Activated B cell treated with CpG ODN at 0.5 μM for 24 hours (primary cell): Measurements from ENCODE around the gene SLC15A3. TPM values are rescaled to one million over a fixed set of nuclear protein-coding genes. Genes with fewer than 3 reads are reported as not detected.

Experiments
- ATAC-seq: fragments of 200-7000 bp; cut with Tn5 transposase; one replicate; pipeline ENCODE4 v1.10.0; 2021; ENCODE audit warnings: low read depth, mild to moderate bottlenecking, moderate library complexity
- CTCF ChIA-PET: fragments of 350-600 bp; sonication (Branson Sonifier 250); formaldehyde crosslinking; loops from one replicate; lab custom pipeline; 2021; ENCODE audit warnings: antibody characterized with exemption; lab: Charles Lee
- POLR2A ChIA-PET: fragments of 350-600 bp; sonication (Branson Sonifier 250); formaldehyde crosslinking; loops from one replicate; lab custom pipeline; 2021; ENCODE audit warnings: antibody characterized with exemption; lab: Charles Lee
- DNase-seq: peaks from one replicate; pipeline ENCODE4 v3.0.0; 2022
- H3K27ac Mint-ChIP-seq: one replicate; pipeline ENCODE4 v1.8.0; 2020; ENCODE audit warnings: mixed read lengths
- H3K27me3 Mint-ChIP-seq: one replicate; pipeline ENCODE4 v1.8.0; 2021; ENCODE audit warnings: mixed read lengths
- H3K36me3 Mint-ChIP-seq: one replicate; pipeline ENCODE4 v1.8.0; 2021; ENCODE audit warnings: low read depth, mixed read lengths
- H3K4me1 Mint-ChIP-seq: one replicate; pipeline ENCODE4 v1.8.0; 2021; ENCODE audit warnings: mixed read lengths
- H3K4me3 Mint-ChIP-seq: one replicate; pipeline ENCODE4 v1.8.0; 2020; ENCODE audit warnings: mild to moderate bottlenecking, mixed read lengths
- H3K9me3 Mint-ChIP-seq: one replicate; pipeline ENCODE4 v1.8.0; 2020; ENCODE audit warnings: mixed read lengths
- intact Hi-C: fragments of 100-400 bp; cut with micrococcal nuclease; formaldehyde crosslinking; loops from one replicate; pipeline ENCODE4 v1.15.1; 2024
- total RNA-seq: library from RNA; stranded (reverse); gene quantifications from 2 replicates; pipeline ENCODE4 v1.2.3, GENCODE V29; 2022
- TF ChIP-seq, protein P1 (sequence below): fragments of 200-600 bp; IDR thresholded peaks from one replicate; pipeline ENCODE4 v1.8.0; 2022; ENCODE audit warnings: antibody characterized with exemption, mild to moderate bottlenecking

Gene SLC15A3
- total RNA-seq, 1 donor from 2014 or later, result 76.4 TPM

DNA sequence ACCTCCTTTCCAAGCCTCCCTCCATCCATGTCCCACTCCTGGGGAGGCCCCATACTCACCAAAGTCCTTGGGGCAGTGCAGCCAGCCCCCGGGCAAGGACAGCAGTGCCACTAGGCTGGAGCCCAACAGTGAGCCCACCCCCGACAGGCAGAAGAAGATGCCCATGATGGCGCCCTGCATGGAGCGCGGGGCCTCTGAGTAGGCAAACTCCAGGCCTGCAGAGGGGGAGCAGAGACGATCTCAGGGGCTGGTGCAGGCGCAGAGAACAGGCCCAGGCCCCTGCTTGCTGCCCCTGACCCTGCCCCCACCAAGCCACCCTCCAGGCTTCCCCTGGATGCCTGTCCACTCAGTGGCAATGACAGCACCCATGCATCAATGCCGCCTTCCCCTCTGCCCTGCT, 14.2 kb downstream of the SLC15A3 start:
- TF ChIP-seq, protein P1, sequence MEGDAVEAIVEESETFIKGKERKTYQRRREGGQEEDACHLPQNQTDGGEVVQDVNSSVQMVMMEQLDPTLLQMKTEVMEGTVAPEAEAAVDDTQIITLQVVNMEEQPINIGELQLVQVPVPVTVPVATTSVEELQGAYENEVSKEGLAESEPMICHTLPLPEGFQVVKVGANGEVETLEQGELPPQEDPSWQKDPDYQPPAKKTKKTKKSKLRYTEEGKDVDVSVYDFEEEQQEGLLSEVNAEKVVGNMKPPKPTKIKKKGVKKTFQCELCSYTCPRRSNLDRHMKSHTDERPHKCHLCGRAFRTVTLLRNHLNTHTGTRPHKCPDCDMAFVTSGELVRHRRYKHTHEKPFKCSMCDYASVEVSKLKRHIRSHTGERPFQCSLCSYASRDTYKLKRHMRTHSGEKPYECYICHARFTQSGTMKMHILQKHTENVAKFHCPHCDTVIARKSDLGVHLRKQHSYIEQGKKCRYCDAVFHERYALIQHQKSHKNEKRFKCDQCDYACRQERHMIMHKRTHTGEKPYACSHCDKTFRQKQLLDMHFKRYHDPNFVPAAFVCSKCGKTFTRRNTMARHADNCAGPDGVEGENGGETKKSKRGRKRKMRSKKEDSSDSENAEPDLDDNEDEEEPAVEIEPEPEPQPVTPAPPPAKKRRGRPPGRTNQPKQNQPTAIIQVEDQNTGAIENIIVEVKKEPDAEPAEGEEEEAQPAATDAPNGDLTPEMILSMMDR, result no peak
- ATAC-seq (no peak), DNase-seq (no peak)
- Mint-ChIP-seq H3K27ac (peak overlapping the region; percentile 30), H3K27me3 (no peaks in the 10 kb centered on the region), H3K9me3 (no peaks in the 10 kb centered on the region), H3K36me3 (peaks cover 57% of the 10 kb centered on the region), H3K4me3 (no peak overlapping the region), H3K4me1 (peaks cover 31% of the 10 kb centered on the region)
- intact Hi-C loops, result no loop called here
- ChIA-PET POLR2A (no interaction called here), CTCF (no interaction called here)

DNA sequence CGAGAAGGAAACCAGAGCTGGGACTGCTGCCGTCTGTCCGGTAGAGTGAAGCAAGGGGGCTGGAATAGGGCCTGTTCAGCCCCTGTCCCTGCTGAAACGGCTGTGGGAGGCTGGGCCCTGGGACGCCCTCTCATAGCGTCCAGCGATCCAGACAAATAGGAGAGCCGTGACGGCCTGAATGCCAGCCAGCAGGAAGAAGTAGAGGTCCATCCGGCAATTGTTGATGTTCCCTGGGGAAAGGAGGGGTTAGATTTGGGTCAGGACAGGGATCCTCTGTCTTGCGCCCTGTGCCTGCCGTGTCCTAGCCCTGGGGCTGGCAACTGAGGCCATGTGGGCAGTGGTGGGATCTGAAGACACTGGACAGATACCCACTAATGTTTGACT, 14.8 kb downstream of the SLC15A3 start:
- no peak overlapping the region for H3K27ac Mint-ChIP-seq
- no peaks in the 10 kb centered on the region for H3K9me3 Mint-ChIP-seq
- ChIA-PET CTCF (no interaction called here), POLR2A (interaction anchor here (1.3 to 10.8 kb wide), 4 partner anchors 8 to 202 kb away, joined by 4 to 191 read pairs (median 6); partner anchors contain the start of gene TMEM109)
- intact Hi-C loops, result no loop called here
- no peak for ATAC-seq
- H3K4me3 Mint-ChIP-seq, result no peak overlapping the region
- no peaks in the 10 kb centered on the region for H3K27me3 Mint-ChIP-seq
- peaks cover 31% of the 10 kb centered on the region for H3K4me1 Mint-ChIP-seq
- H3K36me3 Mint-ChIP-seq, result peaks cover 51% of the 10 kb centered on the region
- TF ChIP-seq, protein P1, result no peak
- no peak for DNase-seq

DNA sequence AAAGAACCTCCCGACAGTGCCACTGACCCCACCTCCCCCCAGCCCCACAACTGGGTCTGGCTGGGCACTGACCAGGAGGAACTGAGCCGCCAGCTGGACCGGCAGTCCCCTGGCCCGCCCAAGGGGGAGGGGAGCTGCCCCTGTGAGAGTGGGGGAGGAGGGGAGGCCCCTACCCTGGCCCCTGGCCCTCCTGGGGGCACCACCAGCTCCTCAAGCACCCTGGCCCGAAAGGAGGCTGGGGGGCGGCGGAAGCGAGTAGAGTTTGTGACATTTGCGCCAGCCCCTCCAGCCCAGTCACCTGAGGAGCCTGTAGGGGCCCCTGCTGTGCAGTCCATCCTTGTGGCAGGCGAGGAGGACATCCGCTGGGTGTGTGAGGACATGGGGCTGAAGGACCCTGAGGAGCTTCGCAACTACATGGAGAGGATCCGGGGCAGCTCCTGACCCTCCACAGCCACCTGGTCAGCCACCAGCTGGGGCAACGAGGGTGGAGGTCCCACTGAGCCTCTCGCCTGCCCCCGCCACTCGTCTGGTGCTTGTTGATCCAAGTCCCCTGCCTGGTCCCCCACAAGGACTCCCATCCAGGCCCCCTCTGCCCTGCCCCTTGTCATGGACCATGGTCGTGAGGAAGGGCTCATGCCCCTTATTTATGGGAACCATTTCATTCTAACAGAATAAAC, 15.4 kb downstream of the SLC15A3 start:
- intact Hi-C loops, result no loop called here
- DNase-seq (no peak), ATAC-seq (no peak)
- Mint-ChIP-seq H3K36me3 (peaks cover 47% of the 10 kb centered on the region), H3K27me3 (no peaks in the 10 kb centered on the region), H3K4me3 (no peak overlapping the region), H3K4me1 (peaks cover 31% of the 10 kb centered on the region), H3K9me3 (no peaks in the 10 kb centered on the region), H3K27ac (no peak overlapping the region)
- ChIA-PET CTCF (no interaction called here), POLR2A (interaction anchor here (1.2 to 10.8 kb wide), 5 partner anchors 9 to 203 kb away, joined by 3 to 191 read pairs (median 5); partner anchors contain the start of genes SLC15A3 and TMEM109)
- TF ChIP-seq, protein P1, result no peak

DNA sequence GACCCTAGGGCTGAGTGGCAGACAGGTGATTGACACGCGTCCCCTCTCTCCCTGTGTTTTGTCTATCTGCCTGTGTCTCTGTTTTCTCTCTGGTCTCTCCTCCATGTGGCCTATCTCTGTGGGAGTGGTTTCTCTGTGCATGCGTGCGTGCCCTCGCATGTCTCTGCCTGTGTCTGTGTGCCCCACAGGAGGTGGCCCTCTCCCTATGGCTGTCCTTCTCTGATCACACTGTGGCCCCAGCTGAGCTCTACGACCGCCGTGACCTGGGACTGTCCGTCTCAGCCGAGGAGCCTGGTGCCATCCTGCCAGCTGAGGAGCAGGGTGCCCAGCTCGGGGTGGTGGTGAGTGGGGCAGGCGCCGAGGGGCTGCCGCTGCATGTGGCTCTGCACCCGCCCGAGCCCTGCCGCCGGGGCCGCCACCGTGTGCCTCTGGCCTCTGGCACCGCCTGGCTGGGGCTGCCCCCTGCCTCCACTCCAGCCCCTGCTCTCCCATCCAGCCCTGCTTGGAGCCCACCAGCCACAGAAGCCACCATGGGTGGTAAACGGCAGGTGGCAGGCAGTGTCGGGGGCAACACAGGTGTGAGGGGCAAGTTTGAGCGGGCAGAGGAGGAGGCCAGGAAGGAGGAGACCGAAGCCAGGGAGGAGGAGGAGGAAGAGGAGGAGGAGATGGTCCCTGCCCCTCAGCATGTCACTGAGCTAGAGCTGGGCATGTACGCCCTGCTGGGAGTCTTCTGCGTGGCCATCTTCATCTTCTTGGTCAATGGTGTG, 16.1 kb downstream of the SLC15A3 start:
- TF ChIP-seq, protein P1, result no peak
- H3K36me3 Mint-ChIP-seq, result peaks cover 39% of the 10 kb centered on the region
- CTCF ChIA-PET, result interaction anchor here (2.2 kb wide), 1 partner anchor 20 kb away, joined by 8 read pairs; no protein-coding TSS in a partner anchor
- H3K27ac Mint-ChIP-seq, result peak overlapping the region; percentile 57
- intact Hi-C loops, result no loop called here
- DNase-seq (no peak), ATAC-seq (no peak)
- H3K4me1 Mint-ChIP-seq, result peaks cover 35% of the 10 kb centered on the region
- no peak overlapping the region for H3K4me3 Mint-ChIP-seq
- no peaks in the 10 kb centered on the region for H3K9me3 Mint-ChIP-seq
- POLR2A ChIA-PET, result interaction anchor here (1.2 to 10.8 kb wide), 6 partner anchors 10 to 204 kb away, joined by 3 to 191 read pairs (median 6); partner anchors contain the start of genes SLC15A3 and TMEM109
- H3K27me3 Mint-ChIP-seq, result no peaks in the 10 kb centered on the region
